Tibial artery (tissue), 4 donors: ENCODE measurements around the gene FSTL4.
A peak's percentile ranks its signal among the peaks of the same experiment; 100 is the strongest.

ENCODE experiments used
- DNase-seq, 2 donors: peaks; one replicate each; pipeline ENCODE4 v3.0.0-alpha.2; 2019
- H3K27ac ChIP-seq, 2 donors: fragments of 200-600 bp; sonication (generic) in 1 of 2; 1 replicate in 1 of 2; 2 replicates in 1 of 2; pipeline ENCODE4 v1.5.1; 2018 to 2019; ENCODE audit warnings: mild to moderate bottlenecking in 1 of 2
- H3K27me3 ChIP-seq, 2 donors: fragments of 200-600 bp; sonication (generic) in 1 of 2; one replicate each; pipeline versions ENCODE4 v1.5.1 to v1.6.0; 2016 to 2019
- H3K36me3 ChIP-seq, 3 donors: fragments of 200-600 bp; sonication (generic) in 2 of 3; one replicate each; pipeline ENCODE4 v1.5.1; 2016 to 2019; ENCODE audit warnings: mild to moderate bottlenecking in 2 of 3
- H3K4me1 ChIP-seq, 4 donors: fragments of 200-600 bp; sonication (generic) in 2 of 4; 1 replicate in 3 of 4; 2 replicates in 1 of 4; pipeline ENCODE4 v1.5.1; 2016 to 2019
- H3K4me3 ChIP-seq, 2 donors: fragments of 200-600 bp; sonication (generic) in 1 of 2; 1 replicate in 1 of 2; 2 replicates in 1 of 2; pipeline ENCODE4 v1.5.1; 2018 to 2019; ENCODE audit warnings: mild to moderate bottlenecking in 2 of 2
- H3K9me3 ChIP-seq, 3 donors: fragments of 200-600 bp; sonication (generic) in 1 of 3; one replicate each; pipeline ENCODE4 v1.5.1; 2016 to 2019
- CTCF ChIP-seq, 2 experiments: fragments of 200-600 bp in 1 of 2; fragments of 450-650 bp in 1 of 2; IDR thresholded peaks; one replicate each; pipeline ENCODE4 v1.5.1; 2017 to 2019; ENCODE audit warnings: antibody characterized with exemption in 2 of 2, mild to moderate bottlenecking in 1 of 2, moderate library complexity in 1 of 2
- intact Hi-C: fragments of 100-400 bp; cut with DNase I; formaldehyde crosslinking; loops from one replicate; pipeline ENCODE4 v1.15.0; 2023; ENCODE audit warnings: low total_unique reads

Gene FSTL4

GRCh38 chr5:133336121-133336968 lies 276.0 kb downstream of the FSTL4 start:
- peaks cover 0 to 5% of the 10 kb centered on the region in 2 donors for H3K27me3 ChIP-seq
- no peak for DNase-seq
- H3K36me3 ChIP-seq: no peaks in the 10 kb centered on the region
- H3K4me3 ChIP-seq: no peak overlapping the region
- TF ChIP-seq CTCF (IDR thresholded peaks at IDR 0.05): no peak
- H3K9me3 ChIP-seq: no peaks in the 10 kb centered on the region
- no peak overlapping the region for H3K27ac ChIP-seq
- intact Hi-C loops: no loop called here
- H3K4me1 ChIP-seq: no peaks in the 10 kb centered on the region

GRCh38 chr5:133334796-133335639 lies 277.3 kb downstream of the FSTL4 start:
- Histone ChIP-seq H3K4me1 (no peaks in the 10 kb centered on the region), H3K4me3 (no peak overlapping the region), H3K27me3 (peaks cover 0 to 5% of the 10 kb centered on the region in 2 donors), H3K27ac (no peak overlapping the region), H3K36me3 (no peaks in the 10 kb centered on the region), H3K9me3 (no peaks in the 10 kb centered on the region)
- intact Hi-C loops: no loop called here
- DNase-seq: no peak
- no peak for TF ChIP-seq CTCF (IDR thresholded peaks at IDR 0.05)

GRCh38 chr5:133333326-133334150 lies 278.8 kb downstream of the FSTL4 start:
- no peaks in the 10 kb centered on the region for H3K9me3 ChIP-seq
- H3K27me3 ChIP-seq: peaks cover 0 to 5% of the 10 kb centered on the region in 2 donors
- intact Hi-C loops: no loop called here
- DNase-seq: no peak
- H3K36me3 ChIP-seq: no peaks in the 10 kb centered on the region
- H3K4me1 ChIP-seq: no peaks in the 10 kb centered on the region
- no peak overlapping the region for H3K4me3 ChIP-seq
- TF ChIP-seq CTCF (IDR thresholded peaks at IDR 0.05): no peak
- no peak overlapping the region for H3K27ac ChIP-seq

- H3K4me3 ChIP-seq: no peak overlapping the region
- H3K9me3 ChIP-seq: no peaks in the 10 kb centered on the region
- peaks cover 0 to 5% of the 10 kb centered on the region in 2 donors for H3K27me3 ChIP-seq
- no peak overlapping the region for H3K27ac ChIP-seq
- no peak for TF ChIP-seq CTCF (IDR thresholded peaks at IDR 0.05)
- no peaks in the 10 kb centered on the region for H3K36me3 ChIP-seq
- DNase-seq: no peak
- no peaks in the 10 kb centered on the region for H3K4me1 ChIP-seq
- intact Hi-C loops: no loop called here
These were observed 279.8 kb downstream of the FSTL4 start for GRCh38 chr5:133332439-133333024.

- no peak for TF ChIP-seq CTCF (IDR thresholded peaks at IDR 0.05)
- Histone ChIP-seq H3K9me3 (no peaks in the 10 kb centered on the region), H3K36me3 (no peaks in the 10 kb centered on the region), H3K4me3 (peak overlapping the region in 1 of 2 donors; percentile 19), H3K27me3 (peaks cover 0 to 5% of the 10 kb centered on the region in 2 donors), H3K4me1 (no peaks in the 10 kb centered on the region), H3K27ac (no peak overlapping the region)
- DNase-seq: no peak
- intact Hi-C loops: no loop called here
These were observed 280.4 kb downstream of the FSTL4 start for GRCh38 chr5:133331941-133332340.
